T-cell (primary cell): ENCODE results near the gene CCR5AS.

Experiments used
- ATAC-seq, 4 experiments: fragments of 200-7000 bp in 3 of 4; fragments of 150-1000 bp in 1 of 4; cut with Tn5 transposase; replicated peaks in 1 of 4; 1 replicate in 3 of 4; 2 replicates in 1 of 4; pipeline ENCODE4 v1.10.0; 2021; ENCODE audit warnings: moderate library complexity in 3 of 4, mild to moderate bottlenecking in 2 of 4, moderate number of reproducible peaks in 1 of 4
- CTCF ChIA-PET, 2 donors: fragments of 300-600 bp; sonication (Branson Sonifier 250); formaldehyde crosslinking; loops; one replicate each; lab custom pipeline; 2022; ENCODE audit warnings: antibody characterized with exemption in 2 of 2; lab: Charles Lee
- POLR2A ChIA-PET, 2 donors: fragments of 300-600 bp; sonication (Branson Sonifier 250); formaldehyde crosslinking; loops; one replicate each; lab custom pipeline; 2022; ENCODE audit warnings: antibody characterized with exemption in 2 of 2; lab: Charles Lee
- DNase-seq, 35 experiments: peaks; one replicate each; pipeline versions ENCODE4 v3.0.0 to v3.0.0-alpha.2; 2013 to 2023
- H3K27ac ChIP-seq: one replicate; pipeline ENCODE4 v1.5.1; 2013; ENCODE audit warnings: low read length
- H3K27me3 ChIP-seq, 2 experiments: replicated peaks in 1 of 2; 1 replicate in 1 of 2; 2 replicates in 1 of 2; pipeline versions ENCODE4 v1.6.1 to v1.7.0; 2013; ENCODE audit warnings: low read length in 1 of 2, mixed read lengths in 1 of 2; ENCODE audit not compliant: control insufficient read depth in 2 of 2, insufficient read depth in 2 of 2; ENCODE audit errors: extremely low read depth in 1 of 2
- H3K36me3 ChIP-seq, 2 donors: 1 replicate in 1 of 2; 2 replicates in 1 of 2; pipeline versions ENCODE4 v1.6.1 to v1.7.0; 2013; ENCODE audit warnings: low read length in 1 of 2; ENCODE audit not compliant: control insufficient read depth in 2 of 2, insufficient read depth in 1 of 2; ENCODE audit errors: extremely low read depth in 1 of 2
- H3K4me1 ChIP-seq, 2 experiments: 1 replicate in 1 of 2; 2 replicates in 1 of 2; pipeline versions ENCODE4 v1.6.1 to v1.7.0; 2013; ENCODE audit warnings: low read length in 2 of 2, mixed read lengths in 1 of 2; ENCODE audit not compliant: insufficient read depth in 2 of 2, control insufficient read depth in 1 of 2; ENCODE audit errors: extremely low read depth in 1 of 2
- H3K4me3 ChIP-seq, 2 donors: 1 replicate in 1 of 2; 2 replicates in 1 of 2; pipeline versions ENCODE4 v1.5.1 to v1.7.0; 2013; ENCODE audit warnings: mild to moderate bottlenecking in 2 of 2, low read length in 1 of 2, moderate library complexity in 1 of 2; ENCODE audit not compliant: control insufficient read depth in 1 of 2; ENCODE audit errors: extremely low read depth in 1 of 2
- H3K9me3 ChIP-seq: 2 replicates; pipeline ENCODE4 v1.7.0; 2013
- H3K27ac Mint-ChIP-seq, 2 donors: one replicate each; pipeline ENCODE4 v1.8.0; 2020 to 2021; ENCODE audit warnings: mild to moderate bottlenecking in 2 of 2, mixed read lengths in 2 of 2
- H3K27me3 Mint-ChIP-seq, 2 donors: one replicate each; pipeline ENCODE4 v1.8.0; 2021 to 2022; ENCODE audit warnings: mixed read lengths in 2 of 2
- H3K36me3 Mint-ChIP-seq: one replicate; pipeline ENCODE4 v1.8.0; 2021; ENCODE audit warnings: mixed read lengths
- H3K4me1 Mint-ChIP-seq, 3 donors: one replicate each; pipeline ENCODE4 v1.8.0; 2020 to 2022; ENCODE audit warnings: mixed read lengths in 3 of 3, mild to moderate bottlenecking in 1 of 3
- H3K4me3 Mint-ChIP-seq, 3 donors: one replicate each; pipeline ENCODE4 v1.8.0; 2020 to 2022; ENCODE audit warnings: mild to moderate bottlenecking in 3 of 3, mixed read lengths in 3 of 3, moderate library complexity in 3 of 3
- H3K9me3 Mint-ChIP-seq, 3 donors: one replicate each; pipeline ENCODE4 v1.8.0; 2020 to 2022; ENCODE audit warnings: mixed read lengths in 3 of 3
- WGBS: methylation state at CpG from one replicate; pipeline ENCODE4 v1.1.5; 2013; ENCODE audit warnings: missing lambda C conversion rate; ENCODE audit not compliant: insufficient coverage; 5-methylcytosine and 5-hydroxymethylcytosine counted together

CCR5AS gene

GRCh38 chr3:46453526-46454208 is 46.8 kb upstream of the CCR5AS start:
- H3K36me3 ChIP-seq, result no peaks in the 10 kb centered on the region
- peaks cover 0 to 31% of the 10 kb centered on the region in 2 experiments for H3K27me3 ChIP-seq
- H3K9me3 ChIP-seq, result no peaks in the 10 kb centered on the region
- Mint-ChIP-seq H3K4me1 (peaks cover 0 to 4% (median 3%) of the 10 kb centered on the region in 3 donors), H3K36me3 (no peaks in the 10 kb centered on the region), H3K4me3 (no peak overlapping the region), H3K27ac (no peak overlapping the region), H3K27me3 (peaks cover 13 to 22% of the 10 kb centered on the region in 2 donors), H3K9me3 (no peaks in the 10 kb centered on the region)
- no peaks in the 10 kb centered on the region for H3K4me1 ChIP-seq
- POLR2A ChIA-PET, result no interaction called here
- WGBS, result no CpG with 5 or more reads among the region's 7 CpGs
- no peak overlapping the region for H3K4me3 ChIP-seq
- DNase-seq, result no peak
- no peak overlapping the region for H3K27ac ChIP-seq
- CTCF ChIA-PET, result no interaction called here
- no peak for ATAC-seq

- ChIA-PET POLR2A (no interaction called here), CTCF (no interaction called here)
- DNase-seq (peak in 1 of 35 experiments; percentile 20), ATAC-seq (no peak)
- H3K9me3 ChIP-seq, result no peaks in the 10 kb centered on the region
- Mint-ChIP-seq H3K9me3 (no peaks in the 10 kb centered on the region), H3K4me1 (peaks cover 0 to 4% (median 3%) of the 10 kb centered on the region in 3 donors), H3K4me3 (no peak overlapping the region), H3K27ac (no peak overlapping the region), H3K27me3 (peaks cover 13 to 25% of the 10 kb centered on the region in 2 donors), H3K36me3 (no peaks in the 10 kb centered on the region)
- H3K36me3 ChIP-seq, result no peaks in the 10 kb centered on the region
- no peak overlapping the region for H3K4me3 ChIP-seq
- H3K27me3 ChIP-seq, result peaks cover 0 to 27% of the 10 kb centered on the region in 2 experiments
- 84% methylated on average over 10 of the region's 14 CpGs for WGBS
- H3K27ac ChIP-seq, result no peak overlapping the region
- no peaks in the 10 kb centered on the region for H3K4me1 ChIP-seq
These were observed 43.1 kb upstream of the CCR5AS start for GRCh38 chr3:46449755-46450552.

- Mint-ChIP-seq H3K4me1 (peaks cover 0 to 2% (median 2%) of the 10 kb centered on the region in 3 donors), H3K4me3 (no peak overlapping the region), H3K9me3 (no peaks in the 10 kb centered on the region), H3K27ac (no peak overlapping the region), H3K27me3 (peaks cover 9 to 25% of the 10 kb centered on the region in 2 donors), H3K36me3 (no peaks in the 10 kb centered on the region)
- H3K27me3 ChIP-seq, result peaks cover 0 to 23% of the 10 kb centered on the region in 2 experiments
- no peaks in the 10 kb centered on the region for H3K4me1 ChIP-seq
- H3K4me3 ChIP-seq, result no peak overlapping the region
- H3K9me3 ChIP-seq, result no peaks in the 10 kb centered on the region
- ATAC-seq (no peak), DNase-seq (no peak)
- POLR2A ChIA-PET, result no interaction called here
- 89% methylated on average over 16 of the region's 17 CpGs for WGBS
- CTCF ChIA-PET, result interaction anchor here (0.5 to 0.7 kb wide), 3 partner anchors 147 to 723 kb away, joined by 3 to 4 read pairs (median 3); no protein-coding TSS in a partner anchor
- H3K27ac ChIP-seq, result no peak overlapping the region
- H3K36me3 ChIP-seq, result no peaks in the 10 kb centered on the region
These were observed 41.9 kb upstream of the CCR5AS start for GRCh38 chr3:46448721-46449120.

GRCh38 chr3:46447228-46447985 is 40.5 kb upstream of the CCR5AS start:
- ATAC-seq (no peak), DNase-seq (no peak)
- Histone ChIP-seq H3K9me3 (no peaks in the 10 kb centered on the region), H3K4me3 (no peak overlapping the region), H3K4me1 (peaks cover 0 to 1% of the 10 kb centered on the region in 2 experiments), H3K27me3 (peaks cover 0 to 23% of the 10 kb centered on the region in 2 experiments), H3K36me3 (no peaks in the 10 kb centered on the region), H3K27ac (no peak overlapping the region)
- H3K9me3 Mint-ChIP-seq, result no peaks in the 10 kb centered on the region
- no peak overlapping the region for H3K4me3 Mint-ChIP-seq
- WGBS, result 78% methylated on average over 3 of the region's 5 CpGs
- peaks cover 0 to 2% (median 0%) of the 10 kb centered on the region in 3 donors for H3K4me1 Mint-ChIP-seq
- peaks cover 6 to 22% of the 10 kb centered on the region in 2 donors for H3K27me3 Mint-ChIP-seq
- H3K27ac Mint-ChIP-seq, result no peak overlapping the region
- ChIA-PET POLR2A (interaction anchor here in 1 of 2 donors (0.6 kb wide), 1 partner anchor 623 kb away, joined by 3 read pairs; no protein-coding TSS in a partner anchor), CTCF (no interaction called here)
- H3K36me3 Mint-ChIP-seq, result no peaks in the 10 kb centered on the region

GRCh38 chr3:46442576-46443530 is 36.0 kb upstream of the CCR5AS start:
- Mint-ChIP-seq H3K27me3 (peaks cover 0 to 2% of the 10 kb centered on the region in 2 donors), H3K4me1 (peaks cover 20 to 25% (median 24%) of the 10 kb centered on the region in 3 donors), H3K4me3 (no peak overlapping the region), H3K27ac (no peak overlapping the region), H3K9me3 (no peaks in the 10 kb centered on the region), H3K36me3 (no peaks in the 10 kb centered on the region)
- ATAC-seq (no peak), DNase-seq (peak in 20 of 35 experiments; percentile 5 to 68 (median 27))
- Histone ChIP-seq H3K27me3 (peaks cover 0 to 4% of the 10 kb centered on the region in 2 experiments), H3K4me3 (no peak overlapping the region), H3K9me3 (no peaks in the 10 kb centered on the region), H3K4me1 (peaks cover 19 to 33% of the 10 kb centered on the region in 2 experiments), H3K36me3 (no peaks in the 10 kb centered on the region), H3K27ac (no peak overlapping the region)
- POLR2A ChIA-PET, result no interaction called here
- WGBS, result 90% methylated on average over 8 of the region's 16 CpGs
- CTCF ChIA-PET, result no interaction called here
